Kidney capillary endothelial cell (primary cell): ENCODE measurements around the gene ST3GAL3.

Experiments
- DNase-seq: peaks from one replicate; pipeline ENCODE4 v3.0.0-alpha.2; 2018; ENCODE audit warnings: low spot score

ST3GAL3 gene

DNA sequence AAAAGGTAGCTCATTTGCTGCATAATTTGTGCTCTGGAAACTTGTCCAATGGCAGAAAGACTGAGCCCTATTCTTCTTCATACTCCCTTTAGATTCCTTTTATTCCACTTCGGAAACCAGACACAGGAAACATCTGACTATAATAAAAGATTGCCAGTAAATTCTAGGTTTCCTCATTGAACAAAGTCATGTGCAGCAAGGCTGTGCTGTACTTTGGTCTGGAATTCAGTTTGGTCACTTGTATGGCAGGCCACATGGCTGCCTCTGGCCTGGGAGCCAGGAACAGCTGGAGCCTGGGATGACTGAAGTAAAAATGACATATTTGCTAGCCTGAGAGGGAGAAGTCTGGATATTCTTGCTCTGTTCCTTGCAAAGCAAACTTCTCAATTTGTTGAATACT lies 79.6 kb downstream of the ST3GAL3 start:
- DNase-seq, result no peak

DNA sequence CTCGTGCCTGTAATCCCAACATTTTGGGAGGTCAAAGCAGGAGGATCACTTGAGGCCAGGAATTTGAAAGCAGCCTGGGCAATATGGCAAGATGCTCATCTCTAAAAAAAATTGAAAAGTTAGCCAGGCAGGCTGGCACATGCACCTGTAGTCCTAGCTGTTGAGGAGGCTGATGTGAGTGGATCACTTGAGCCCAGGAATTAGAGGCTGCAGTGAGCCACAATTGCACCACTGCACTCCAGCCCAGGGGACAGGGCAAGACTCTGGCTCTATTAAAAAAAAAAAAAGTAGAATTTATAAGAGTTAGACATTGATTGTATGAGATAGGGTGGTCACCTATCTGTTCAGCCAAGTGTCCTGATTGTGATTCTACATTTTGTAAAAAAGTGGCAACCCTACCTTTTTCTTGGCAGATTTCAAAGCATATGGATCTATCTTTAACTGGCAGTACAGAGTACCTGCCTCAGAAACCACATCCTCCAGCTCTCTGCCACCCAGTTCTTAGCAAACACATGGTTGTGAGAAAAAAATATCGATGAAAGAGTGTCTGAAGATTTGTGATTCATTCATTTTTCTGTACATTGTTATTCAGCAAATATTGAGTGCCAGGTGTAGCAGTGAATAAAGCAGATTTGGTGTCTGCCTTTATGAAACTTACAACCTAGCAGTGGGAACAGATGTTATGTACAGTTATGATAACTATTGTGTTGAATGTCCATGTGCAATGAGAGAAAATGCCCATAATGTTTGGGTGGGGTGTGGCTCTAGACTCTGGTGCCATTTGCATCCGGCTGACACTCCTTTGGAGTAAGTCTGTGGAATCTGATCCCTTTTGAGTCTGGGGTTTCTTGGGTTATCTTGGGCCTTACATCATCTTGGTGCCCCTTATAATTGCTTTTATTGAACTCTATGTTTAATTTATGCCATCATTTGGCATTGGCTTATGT lies 82.5 kb downstream of the ST3GAL3 start:
- no peak for DNase-seq

DNA sequence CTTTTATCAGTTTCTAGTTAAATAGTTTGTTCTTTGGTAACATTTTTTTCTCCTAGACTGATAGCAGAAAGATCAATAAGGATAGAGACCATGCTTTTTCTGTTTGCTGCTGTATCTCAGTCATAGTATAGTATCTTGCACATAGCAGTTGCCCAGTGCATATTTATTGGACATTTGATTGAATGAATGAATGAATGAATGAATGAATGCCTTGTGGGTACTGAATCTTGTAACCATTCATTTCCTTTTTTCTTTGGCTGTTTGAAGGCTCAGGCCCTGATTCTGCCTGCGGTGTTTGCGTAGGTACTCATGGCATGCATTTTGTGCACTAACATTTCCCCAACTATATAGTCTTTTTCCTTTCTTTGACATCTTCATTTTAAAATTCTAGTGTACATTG lies 83.9 kb downstream of the ST3GAL3 start:
- DNase-seq, result no peak

DNA sequence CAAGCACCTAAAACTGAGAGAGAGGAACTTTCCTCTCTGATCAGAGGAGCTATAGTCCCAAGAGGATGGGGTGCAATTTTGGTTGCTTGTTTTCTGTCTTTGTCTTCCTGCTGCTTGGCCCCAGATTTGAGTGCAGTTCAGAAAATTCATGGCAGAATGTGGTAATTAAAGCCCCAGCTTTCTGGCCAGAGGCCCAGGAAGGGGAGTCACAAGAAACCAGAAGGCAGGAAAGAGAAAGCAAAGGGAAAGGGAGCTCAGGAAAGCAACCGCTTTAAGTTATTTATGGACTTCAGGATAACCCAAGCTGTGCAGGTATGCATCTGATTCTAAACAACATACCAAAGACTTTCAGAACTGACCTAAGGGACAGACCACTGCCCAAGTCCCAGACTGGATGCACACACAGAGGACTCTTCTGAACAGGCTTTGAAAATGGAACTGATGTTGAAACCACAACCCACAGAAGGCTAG lies 88.8 kb downstream of the ST3GAL3 start:
- no peak for DNase-seq

DNA sequence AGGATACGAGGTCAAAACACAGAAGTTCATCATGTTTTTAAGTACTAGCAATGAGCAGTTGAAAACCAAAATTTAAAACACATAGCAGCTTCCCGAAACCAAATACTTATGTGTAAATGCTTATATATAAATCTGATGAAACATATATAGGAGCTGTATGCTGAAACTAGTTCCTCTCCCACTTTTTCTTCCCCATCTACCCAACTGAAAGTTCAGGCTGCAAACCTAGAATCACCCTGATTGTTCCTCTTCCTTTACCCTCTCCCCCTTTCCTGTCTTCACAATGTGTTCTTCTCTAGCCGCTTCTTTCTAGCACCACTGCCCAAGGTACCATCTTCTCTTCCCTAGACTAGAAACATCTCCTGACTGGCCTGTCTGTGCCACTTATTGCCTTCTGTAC lies 90.6 kb downstream of the ST3GAL3 start:
- no peak for DNase-seq

DNA sequence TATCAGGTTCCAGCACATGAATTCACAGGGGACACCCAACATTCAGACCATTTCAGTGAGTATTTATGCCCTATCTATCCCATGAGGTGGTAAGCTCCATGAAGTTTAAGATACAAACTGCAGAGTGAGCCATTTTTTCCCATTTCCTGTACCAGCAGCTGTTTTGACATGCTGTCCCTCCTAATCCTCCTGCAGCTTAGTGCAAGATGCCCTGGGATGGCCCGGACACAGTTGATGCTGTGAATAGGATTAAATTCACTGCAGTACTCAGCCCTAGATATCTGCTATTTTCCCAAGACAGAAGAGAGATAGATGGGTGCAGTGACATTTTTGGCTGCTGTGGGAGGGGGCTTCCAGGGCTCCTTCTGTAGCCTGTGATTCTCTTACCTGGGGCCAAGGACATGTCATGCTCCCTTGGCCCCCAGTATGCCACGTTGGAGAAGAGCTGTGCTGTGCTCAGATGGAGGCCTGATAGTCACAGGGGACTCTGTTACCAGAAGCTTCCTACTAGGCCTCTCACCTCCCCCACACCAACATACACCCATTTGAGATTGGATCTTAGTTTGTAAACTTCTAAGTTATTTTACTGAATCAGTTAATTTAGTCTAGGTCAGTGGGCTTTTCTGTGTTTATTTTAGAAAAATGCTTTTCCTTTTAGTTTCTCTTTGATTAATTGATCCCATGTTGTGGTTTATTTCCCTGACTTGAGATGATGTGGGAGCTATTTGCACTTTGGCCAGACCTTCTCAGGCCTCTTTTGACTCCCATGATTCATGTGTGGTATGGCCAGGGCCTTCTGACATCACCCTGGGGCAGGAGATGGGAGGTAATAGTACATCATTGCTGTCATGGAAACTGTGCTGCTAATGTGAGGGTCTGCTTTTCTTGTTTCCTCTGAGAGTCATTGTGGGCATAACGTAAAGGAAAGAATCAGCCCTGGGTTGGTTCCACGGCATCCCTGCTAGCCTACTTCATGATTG lies 92.6 kb downstream of the ST3GAL3 start:
- no peak for DNase-seq

DNA sequence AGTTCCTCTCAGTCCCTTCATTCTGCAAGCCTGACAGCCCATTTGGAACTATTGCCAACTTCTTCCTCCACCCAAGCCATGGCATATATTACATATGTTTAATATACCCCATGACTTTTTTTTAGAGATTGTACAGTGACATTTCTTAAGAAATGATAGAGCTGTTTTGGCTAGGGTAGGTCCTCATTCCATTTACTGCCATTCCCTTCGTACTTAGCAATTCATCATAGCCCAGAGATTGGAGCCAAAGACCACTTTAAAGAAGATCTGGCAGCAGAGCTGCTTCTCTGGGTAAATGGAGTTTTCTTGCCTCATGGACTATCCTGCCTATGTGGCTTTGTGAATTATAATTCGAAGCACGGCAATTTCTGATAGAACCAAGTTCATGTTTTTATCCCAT lies 93.4 kb downstream of the ST3GAL3 start:
- DNase-seq, result no peak

DNA sequence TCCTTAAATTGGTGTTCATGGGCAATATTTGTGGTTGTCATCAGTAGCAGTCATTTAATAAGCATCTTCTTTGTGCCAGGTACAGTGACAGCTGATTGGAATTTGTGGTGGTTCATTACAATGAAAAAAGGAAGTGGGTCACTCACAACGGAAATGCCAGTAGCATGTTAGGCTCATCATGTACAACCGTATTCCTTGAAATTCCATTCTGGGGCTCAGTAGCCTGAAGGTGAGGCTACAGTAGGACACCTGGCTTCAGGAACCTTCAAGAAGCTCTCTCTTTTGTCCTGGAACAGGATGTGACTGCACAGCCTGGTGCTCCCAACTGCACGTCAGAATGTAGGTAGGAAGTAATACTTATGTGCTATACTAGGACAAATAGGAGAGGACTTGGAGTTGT lies 93.9 kb downstream of the ST3GAL3 start:
- DNase-seq, result no peak

DNA sequence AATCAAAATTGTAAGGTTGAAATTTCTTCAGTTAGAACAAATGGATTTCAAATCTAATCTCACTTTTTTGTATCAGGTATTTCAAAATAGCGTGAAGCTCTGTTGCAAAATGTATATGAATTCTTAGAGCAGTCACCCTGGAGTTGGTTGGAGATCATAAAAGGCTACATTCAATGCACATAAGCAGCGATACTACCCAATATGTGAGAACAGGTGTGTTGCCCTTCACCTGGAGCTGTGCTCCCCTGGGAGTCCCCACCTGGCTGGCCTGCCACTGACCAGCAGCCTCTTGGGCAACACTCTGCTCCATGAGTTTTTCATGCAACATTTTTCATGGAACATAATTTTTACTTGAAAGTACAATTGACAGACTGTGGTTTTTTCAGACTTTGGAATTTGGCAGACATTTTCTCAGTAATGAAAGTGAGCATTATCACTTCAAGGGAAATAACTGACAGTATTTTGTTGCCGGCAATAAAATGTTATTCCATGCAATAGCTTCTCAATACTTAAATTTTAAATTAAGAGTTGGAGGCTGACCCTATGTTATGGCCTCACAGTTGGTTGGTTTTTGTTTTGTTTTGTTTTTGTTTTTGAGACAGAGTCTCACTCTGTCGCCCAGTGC lies 95.1 kb downstream of the ST3GAL3 start:
- no peak for DNase-seq

DNA sequence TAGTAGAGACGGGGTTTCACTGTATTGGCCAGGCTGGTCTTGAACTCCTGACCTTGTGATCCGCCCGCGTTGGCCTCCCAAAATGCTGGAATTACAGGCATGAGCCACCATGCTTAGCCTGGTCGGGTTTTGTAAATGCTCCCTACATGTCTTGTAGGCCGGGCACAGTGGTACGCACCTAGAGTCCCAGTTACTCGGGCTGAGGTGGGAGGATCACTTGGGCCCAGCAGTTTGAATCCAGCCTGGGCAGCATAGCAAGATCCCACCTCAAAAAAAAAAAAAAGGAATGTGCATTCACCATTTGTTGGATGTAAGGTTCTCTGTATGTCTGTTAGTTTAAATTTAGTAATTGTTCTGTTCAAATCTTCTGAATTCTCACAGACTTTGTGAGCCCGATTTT lies 95.8 kb downstream of the ST3GAL3 start:
- no peak for DNase-seq

DNA sequence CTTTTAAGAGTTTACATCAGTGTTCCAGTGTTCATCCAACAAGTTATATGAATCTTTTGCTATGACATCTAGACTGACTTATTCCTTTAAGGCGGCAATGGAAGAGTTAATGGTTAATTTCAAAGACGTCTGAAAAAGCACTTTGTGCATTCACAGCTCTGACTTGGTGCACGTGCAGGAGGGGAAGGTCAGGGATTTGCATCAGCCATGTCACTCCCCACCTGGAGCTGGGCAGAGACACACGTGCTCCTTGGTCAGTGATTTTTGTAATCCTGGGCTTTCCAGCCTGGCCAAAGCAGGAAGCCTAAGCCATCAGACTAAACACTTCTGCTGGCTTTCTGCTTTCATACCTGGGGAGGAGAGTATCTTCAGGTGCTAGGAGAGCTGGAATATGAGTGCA lies 96.3 kb downstream of the ST3GAL3 start:
- DNase-seq, result no peak

DNA sequence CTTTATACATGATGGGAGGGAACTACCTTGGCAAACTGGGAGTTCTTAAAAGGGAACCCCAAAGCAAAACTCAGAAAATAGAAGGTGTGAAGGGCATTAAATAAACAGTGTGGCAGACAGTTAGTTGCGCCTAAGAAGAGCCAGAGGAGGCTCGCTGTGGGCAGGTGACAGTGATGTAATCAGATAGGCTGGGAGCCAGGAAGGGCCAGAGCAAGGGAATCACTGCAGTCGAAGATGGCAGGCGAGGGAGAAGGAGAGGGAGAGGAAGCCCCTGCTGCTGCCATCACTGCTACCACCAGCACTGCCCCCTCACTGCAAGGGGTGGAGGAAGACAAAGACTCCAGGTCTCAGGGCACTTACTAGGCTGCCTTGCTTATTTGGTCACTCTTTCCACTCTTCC lies 97.2 kb downstream of the ST3GAL3 start:
- DNase-seq, result no peak

DNA sequence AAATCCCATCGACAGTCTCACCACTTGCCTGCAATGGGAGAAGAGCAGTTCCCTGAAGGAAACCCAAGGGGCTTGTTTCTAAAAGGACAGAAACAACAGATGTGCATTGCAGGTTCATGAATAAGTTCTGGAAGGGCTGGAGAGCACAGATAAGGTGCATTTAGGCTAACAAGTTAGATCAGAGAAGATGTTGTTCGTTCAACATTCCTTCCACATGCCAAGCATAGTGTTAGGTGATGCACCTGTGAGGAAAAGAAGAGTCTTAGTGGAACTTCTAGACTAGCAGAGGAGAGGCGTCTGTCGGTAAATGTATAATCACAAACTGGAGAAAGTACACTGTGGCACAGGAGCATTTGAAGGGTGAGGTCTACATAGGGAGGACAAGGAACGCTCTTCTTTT lies 98.0 kb downstream of the ST3GAL3 start:
- no peak for DNase-seq

DNA sequence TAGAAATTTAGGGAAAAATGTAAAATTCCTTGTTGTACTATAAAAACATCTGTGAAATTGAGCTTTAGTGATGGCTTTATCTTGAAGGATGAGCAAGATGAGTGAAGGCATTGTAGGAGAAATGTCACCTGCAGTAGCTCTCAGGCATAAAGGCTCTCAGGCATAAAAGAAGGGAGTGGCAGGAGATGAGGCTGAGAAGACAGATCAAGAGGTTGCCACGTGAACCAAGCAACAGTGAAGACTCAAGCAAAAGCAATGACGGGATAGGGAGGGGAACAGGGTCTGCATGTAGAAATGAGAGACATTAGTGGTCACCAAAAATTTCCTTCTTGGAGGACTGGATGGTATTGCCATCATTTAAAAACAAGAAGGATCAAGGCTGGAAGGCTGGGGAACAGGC lies 98.8 kb downstream of the ST3GAL3 start:
- DNase-seq, result no peak

DNA sequence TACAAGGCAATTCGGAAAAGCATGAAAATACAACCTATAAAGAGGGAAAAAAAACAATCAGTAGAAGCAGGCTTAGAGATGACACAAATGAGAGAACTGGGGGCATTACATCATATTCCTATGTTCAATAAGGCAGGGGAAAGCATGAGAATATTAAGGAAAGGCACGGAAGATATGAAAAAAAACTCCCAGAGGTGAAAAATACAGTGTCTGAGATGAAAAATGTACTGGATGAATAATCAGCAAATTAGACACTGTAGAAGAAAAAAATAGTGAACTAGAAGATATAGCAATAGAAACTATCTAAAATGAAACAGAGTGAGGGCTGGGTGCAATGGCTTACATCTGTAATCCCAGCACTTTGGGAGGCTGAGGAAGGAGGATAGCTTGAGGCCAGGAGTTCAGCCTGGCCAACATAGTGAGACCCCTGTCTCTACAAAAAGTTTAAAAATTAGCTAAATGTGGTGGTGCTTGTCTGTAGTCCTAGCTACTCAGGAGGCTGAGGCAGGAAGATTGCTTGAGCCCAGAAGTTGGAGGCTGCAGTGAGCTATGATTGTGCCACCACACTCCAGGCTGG lies 101.8 kb downstream of the ST3GAL3 start:
- no peak for DNase-seq

DNA sequence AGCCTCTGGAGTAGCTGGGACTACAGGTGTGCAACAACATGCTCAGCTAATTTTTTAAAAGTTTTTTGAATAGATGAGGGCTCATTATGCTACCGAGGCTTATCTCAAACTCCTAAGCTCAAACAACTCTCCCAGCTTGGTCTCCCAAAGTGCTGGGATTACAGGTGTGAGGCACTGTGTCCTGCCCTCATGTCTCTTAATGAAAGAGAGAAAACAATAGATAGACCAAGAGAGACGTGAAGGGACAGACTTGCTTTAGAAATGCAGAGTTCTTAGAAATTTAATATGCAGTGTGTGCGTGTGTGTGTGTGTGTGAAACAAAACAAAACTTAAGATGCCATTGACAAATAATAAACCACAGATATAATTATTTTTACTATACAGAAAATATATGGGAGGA lies 105.2 kb downstream of the ST3GAL3 start:
- no peak for DNase-seq

DNA sequence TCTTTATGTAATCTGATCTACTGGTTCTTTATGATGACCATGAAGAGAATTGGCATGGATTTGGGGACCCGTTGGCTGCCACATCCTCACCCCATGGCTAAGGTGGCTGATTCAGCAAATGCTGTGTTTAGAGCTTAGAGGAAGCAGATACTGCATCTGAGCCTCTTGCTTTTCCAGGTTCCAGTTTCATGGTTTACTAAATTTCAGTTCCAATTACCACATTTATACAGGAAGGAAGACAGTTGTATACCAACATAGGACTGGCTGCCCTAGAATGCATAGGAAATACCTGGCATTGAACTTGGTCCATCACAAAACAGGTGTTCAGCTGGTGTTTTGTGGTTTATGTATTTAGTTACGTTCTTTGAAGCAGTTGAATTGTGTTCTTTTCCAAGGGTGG lies 107.1 kb downstream of the ST3GAL3 start:
- no peak for DNase-seq

DNA sequence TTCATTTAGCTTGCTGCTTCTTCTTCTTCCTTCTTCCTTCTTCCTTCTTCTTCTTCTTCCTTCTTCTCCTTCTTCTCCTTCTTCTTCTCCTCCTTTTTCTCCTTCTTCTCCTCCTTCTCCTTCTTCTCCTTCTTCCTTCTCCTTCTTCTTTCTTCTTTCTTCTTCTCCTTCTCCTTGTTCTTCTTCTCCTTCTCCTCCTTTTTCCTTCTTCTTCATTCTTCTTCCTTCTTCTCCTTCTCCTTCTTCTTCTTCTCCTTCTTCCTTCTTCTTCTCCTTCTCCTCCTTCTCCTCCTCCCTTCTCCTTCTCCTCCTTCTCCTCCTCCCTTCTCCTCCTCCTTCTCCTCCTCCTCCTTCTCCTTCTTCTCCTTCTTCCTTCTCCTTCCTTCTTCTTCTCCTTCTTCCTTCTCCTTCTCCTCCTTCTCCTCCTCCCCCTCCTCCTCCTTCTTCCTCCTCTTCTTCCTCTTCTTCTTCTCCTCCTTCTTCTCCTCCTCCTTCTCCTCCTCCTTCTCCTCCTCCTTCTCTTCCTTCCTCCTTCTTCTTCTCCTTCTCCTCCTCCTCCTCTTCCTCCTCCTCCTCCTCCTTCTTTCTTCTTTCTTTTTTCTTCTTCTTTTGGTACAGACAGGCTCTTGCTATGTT lies 110.1 kb downstream of the ST3GAL3 start:
- DNase-seq, result no peak

DNA sequence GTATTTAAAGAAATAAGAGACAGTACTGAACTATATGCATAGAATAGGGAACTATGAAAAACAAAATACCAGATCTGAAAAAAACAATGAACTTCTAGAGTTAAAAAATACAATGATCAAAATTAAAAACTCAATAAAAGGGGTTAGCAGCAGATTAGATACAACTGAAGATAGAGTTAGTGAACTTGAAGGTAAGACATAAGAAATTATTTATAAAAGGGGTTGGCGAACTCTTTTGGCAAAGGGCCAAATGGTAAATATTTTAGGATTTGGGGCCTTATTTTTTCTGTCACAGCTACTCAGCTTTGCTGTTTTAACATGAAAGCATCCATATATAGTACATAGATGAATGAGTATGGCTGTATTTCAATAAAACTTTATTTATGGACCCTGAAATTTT lies 111.4 kb downstream of the ST3GAL3 start:
- DNase-seq, result no peak

DNA sequence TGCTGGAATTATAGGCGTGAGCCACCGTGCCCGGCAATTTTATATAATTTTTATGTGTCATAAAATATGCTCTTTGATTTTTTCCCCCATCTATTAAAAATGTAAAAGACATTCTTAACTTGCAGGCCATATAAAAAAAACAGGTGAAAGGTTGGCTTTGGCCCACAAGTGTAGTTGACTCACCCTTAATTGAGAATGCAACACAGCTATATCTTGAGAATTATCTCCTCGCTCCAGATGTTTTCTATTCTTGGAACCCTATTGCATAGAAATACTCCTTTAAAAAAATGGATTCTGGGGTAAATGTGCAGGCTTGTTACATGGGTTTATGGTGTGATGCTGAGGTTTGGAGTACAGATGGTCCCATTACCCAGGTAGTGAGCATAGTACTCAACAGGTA lies 112.0 kb downstream of the ST3GAL3 start:
- no peak for DNase-seq

DNA sequence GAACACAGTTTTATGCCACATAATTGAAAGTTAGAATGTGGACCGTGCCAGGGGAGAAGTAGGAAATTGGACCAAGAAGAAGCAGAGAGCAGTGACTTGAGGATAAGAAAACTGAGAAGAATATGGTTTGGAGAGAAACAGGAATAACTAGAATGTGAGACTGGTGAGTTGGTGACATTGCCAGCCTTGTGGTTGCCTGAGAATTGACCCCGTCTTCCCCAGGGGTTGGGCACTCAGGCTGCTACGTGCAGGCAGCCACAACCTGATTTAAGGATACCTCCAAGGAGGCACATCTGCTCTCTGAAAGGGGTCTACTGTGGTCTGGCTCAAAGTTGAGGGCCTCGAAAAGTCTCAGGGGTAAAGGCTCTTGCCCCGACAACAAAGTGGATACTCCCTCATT lies 114.1 kb downstream of the ST3GAL3 start:
- DNase-seq, result no peak
